ENCODE results near the gene TDRD7. TPM values are rescaled to one million over a fixed set of nuclear protein-coding genes. Genes with fewer than 3 reads are reported as not detected.

Gene TDRD7
- total and polyA plus RNA-seq, 2 experiments from 2014 or later = 10.4 to 18.2 TPM

- Histone ChIP-seq H3K9me3 (ENCODE audit: low read depth) (no peaks in the 10 kb centered on the region), H3K27me3 (no peaks in the 10 kb centered on the region), H3K36me3 (replicated peaks; ENCODE audit: insufficient read depth, low read depth) (no peaks in the 10 kb centered on the region), H3K27ac (no peak overlapping the region), H3K4me3 (no peak overlapping the region), H4K20me1 (ENCODE audit: insufficient read depth, poor library complexity, severe bottlenecking) (no peaks in the 10 kb centered on the region), H3K79me2 (no peaks in the 10 kb centered on the region), H3K9me2 (replicated peaks; ENCODE audit: insufficient read depth) (no peaks in the 10 kb centered on the region), H3K4me1 (ENCODE audit: insufficient read depth) (peaks cover 6% of the 10 kb centered on the region), H2AFZ (no peak overlapping the region), H3K4me2 (no peak overlapping the region)
- 84% methylated on average over 10 of the region's 10 CpGs for WGBS (ENCODE audit: low lambda C conversion rate, missing lambda C conversion rate)
- no peak for DNase-seq (ENCODE audit: low spot score)
- TF ChIP-seq, protein P1, sequence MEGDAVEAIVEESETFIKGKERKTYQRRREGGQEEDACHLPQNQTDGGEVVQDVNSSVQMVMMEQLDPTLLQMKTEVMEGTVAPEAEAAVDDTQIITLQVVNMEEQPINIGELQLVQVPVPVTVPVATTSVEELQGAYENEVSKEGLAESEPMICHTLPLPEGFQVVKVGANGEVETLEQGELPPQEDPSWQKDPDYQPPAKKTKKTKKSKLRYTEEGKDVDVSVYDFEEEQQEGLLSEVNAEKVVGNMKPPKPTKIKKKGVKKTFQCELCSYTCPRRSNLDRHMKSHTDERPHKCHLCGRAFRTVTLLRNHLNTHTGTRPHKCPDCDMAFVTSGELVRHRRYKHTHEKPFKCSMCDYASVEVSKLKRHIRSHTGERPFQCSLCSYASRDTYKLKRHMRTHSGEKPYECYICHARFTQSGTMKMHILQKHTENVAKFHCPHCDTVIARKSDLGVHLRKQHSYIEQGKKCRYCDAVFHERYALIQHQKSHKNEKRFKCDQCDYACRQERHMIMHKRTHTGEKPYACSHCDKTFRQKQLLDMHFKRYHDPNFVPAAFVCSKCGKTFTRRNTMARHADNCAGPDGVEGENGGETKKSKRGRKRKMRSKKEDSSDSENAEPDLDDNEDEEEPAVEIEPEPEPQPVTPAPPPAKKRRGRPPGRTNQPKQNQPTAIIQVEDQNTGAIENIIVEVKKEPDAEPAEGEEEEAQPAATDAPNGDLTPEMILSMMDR (IDR thresholded peaks at IDR 0.05; ENCODE audit: poor library complexity) = no peak
- TF ChIP-seq EZH2phosphoT487 (IDR thresholded peaks at IDR 0.05; ENCODE audit: low read depth, severe bottlenecking, unreplicated experiment) = no peak
- TF ChIP-seq EZH2 (IDR thresholded peaks at IDR 0.05; ENCODE audit: borderline replicate concordance) = no peak
These were observed 21.0 kb upstream of the TDRD7 start for GRCh38 chr9:97390791-97391406.

GRCh38 chr9:97394881-97395280, 17.0 kb upstream of the TDRD7 start:
- H3K27me3 ChIP-seq = no peaks in the 10 kb centered on the region
- no peaks in the 10 kb centered on the region for H3K36me3 ChIP-seq (replicated peaks; ENCODE audit: insufficient read depth, low read depth)
- DNase-seq (ENCODE audit: low spot score) = no peak
- H3K79me2 ChIP-seq = no peaks in the 10 kb centered on the region
- H2AFZ ChIP-seq = no peak overlapping the region
- no peak overlapping the region for H3K27ac ChIP-seq
- no peak overlapping the region for H3K4me2 ChIP-seq
- peaks cover 5% of the 10 kb centered on the region for H3K4me1 ChIP-seq (ENCODE audit: insufficient read depth)
- WGBS (ENCODE audit: low lambda C conversion rate, missing lambda C conversion rate) = 79% methylated on average over 3 of the region's 3 CpGs
- H4K20me1 ChIP-seq (ENCODE audit: insufficient read depth, poor library complexity, severe bottlenecking) = no peaks in the 10 kb centered on the region
- TF ChIP-seq EZH2phosphoT487 (IDR thresholded peaks at IDR 0.05; ENCODE audit: low read depth, severe bottlenecking, unreplicated experiment) = no peak
- TF ChIP-seq, protein P1 (IDR thresholded peaks at IDR 0.05; ENCODE audit: poor library complexity) = no peak
- no peak for TF ChIP-seq EZH2 (IDR thresholded peaks at IDR 0.05; ENCODE audit: borderline replicate concordance)
- H3K9me2 ChIP-seq (replicated peaks; ENCODE audit: insufficient read depth) = no peaks in the 10 kb centered on the region
- H3K9me3 ChIP-seq (ENCODE audit: low read depth) = no peaks in the 10 kb centered on the region
- no peak overlapping the region for H3K4me3 ChIP-seq

DNA sequence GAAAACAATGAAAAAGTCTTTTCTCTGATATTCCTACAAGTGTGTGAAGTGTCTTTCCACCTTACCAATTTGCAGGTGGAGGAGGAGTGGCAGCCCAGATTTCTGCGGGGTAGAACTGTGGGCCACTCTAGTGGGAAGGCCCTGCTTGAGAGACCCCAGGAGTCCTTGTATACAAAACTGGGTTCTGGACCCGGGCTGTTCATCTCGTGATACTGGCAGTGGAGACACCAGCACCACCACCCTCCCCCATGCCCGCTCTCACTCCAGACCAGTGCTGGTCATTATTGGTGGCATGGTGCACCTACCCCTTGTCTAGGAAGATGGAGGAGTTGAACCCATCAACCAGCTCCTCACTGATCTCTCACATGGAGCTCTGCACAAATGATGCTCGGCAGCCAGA, 16.2 kb upstream of the TDRD7 start:
- Histone ChIP-seq H3K36me3 (replicated peaks; ENCODE audit: insufficient read depth, low read depth) (no peaks in the 10 kb centered on the region), H4K20me1 (ENCODE audit: insufficient read depth, poor library complexity, severe bottlenecking) (no peaks in the 10 kb centered on the region), H3K9me3 (ENCODE audit: low read depth) (no peaks in the 10 kb centered on the region), H3K9me2 (replicated peaks; ENCODE audit: insufficient read depth) (no peaks in the 10 kb centered on the region), H3K4me3 (no peak overlapping the region), H3K4me2 (no peak overlapping the region), H3K4me1 (ENCODE audit: insufficient read depth) (peaks cover 5% of the 10 kb centered on the region), H2AFZ (no peak overlapping the region), H3K79me2 (no peaks in the 10 kb centered on the region), H3K27me3 (no peaks in the 10 kb centered on the region), H3K27ac (no peak overlapping the region)
- DNase-seq (ENCODE audit: low spot score) = no peak
- TF ChIP-seq EZH2phosphoT487 (IDR thresholded peaks at IDR 0.05; ENCODE audit: low read depth, severe bottlenecking, unreplicated experiment) = no peak
- TF ChIP-seq EZH2 (IDR thresholded peaks at IDR 0.05; ENCODE audit: borderline replicate concordance) = no peak
- TF ChIP-seq, protein P1 (IDR thresholded peaks at IDR 0.05; ENCODE audit: poor library complexity) = no peak
- 94% methylated on average over 5 of the region's 5 CpGs for WGBS (ENCODE audit: low lambda C conversion rate, missing lambda C conversion rate)

Data from hepatocyte (in vitro differentiated cells).